H9 (cell line): ENCODE results near the gene HAPLN1. TPM values are rescaled to one million over a fixed set of nuclear protein-coding genes. Genes with fewer than 3 reads are reported as not detected.

Source experiments
- DNase-seq: peaks from one replicate; pipeline ENCODE4 v3.0.0-alpha.2; 2017
- H2AFZ ChIP-seq: one replicate; pipeline ENCODE4 v1.6.1; 2013; ENCODE audit warnings: mild to moderate bottlenecking, low read length, control low read depth, moderate library complexity
- H2AK5ac ChIP-seq: 2 replicates; pipeline ENCODE4 v1.6.1; 2013; ENCODE audit warnings: low read length, control low read depth, mixed read lengths; ENCODE audit not compliant: insufficient read length
- H2BK120ac ChIP-seq: one replicate; pipeline ENCODE4 v1.6.1; 2013; ENCODE audit warnings: low read depth, mild to moderate bottlenecking, low read length, control low read depth, inconsistent platforms; ENCODE audit not compliant: poor library complexity, severe bottlenecking
- H2BK12ac ChIP-seq: 2 replicates; pipeline ENCODE4 v1.6.1; 2013; ENCODE audit warnings: low read length, control low read depth, mixed read lengths, low read depth; ENCODE audit not compliant: insufficient read length
- H2BK15ac ChIP-seq: 2 replicates; pipeline ENCODE4 v1.6.1; 2013; ENCODE audit warnings: low read depth, low read length, control low read depth
- H2BK20ac ChIP-seq: one replicate; pipeline ENCODE4 v1.6.1; 2013; ENCODE audit warnings: low read depth, mild to moderate bottlenecking, low read length, control low read depth, inconsistent platforms; ENCODE audit not compliant: poor library complexity, severe bottlenecking
- H2BK5ac ChIP-seq: 2 replicates; pipeline ENCODE4 v1.6.1; 2013; ENCODE audit warnings: low read length, control low read depth, mixed read lengths; ENCODE audit not compliant: insufficient read length
- H3K14ac ChIP-seq: 2 replicates; pipeline ENCODE4 v1.6.1; 2013; ENCODE audit warnings: low read length, control low read depth; ENCODE audit not compliant: insufficient read depth
- H3K18ac ChIP-seq: 2 replicates; pipeline ENCODE4 v1.6.1; 2013; ENCODE audit warnings: low read depth, mild to moderate bottlenecking, mixed read lengths, low read length, control low read depth; ENCODE audit not compliant: insufficient read length
- H3K23ac ChIP-seq: 2 replicates; pipeline ENCODE4 v1.6.1; 2013; ENCODE audit warnings: low read length, control low read depth, mixed read lengths, low read depth; ENCODE audit not compliant: insufficient read length
- H3K23me2 ChIP-seq: 2 replicates; pipeline ENCODE4 v1.6.1; 2013; ENCODE audit warnings: low read depth, mild to moderate bottlenecking, mixed read lengths, low read length, control low read depth; ENCODE audit not compliant: insufficient read length, poor library complexity, severe bottlenecking
- H3K27ac ChIP-seq: 2 replicates; pipeline ENCODE4 v1.5.1; 2013; ENCODE audit warnings: low read length, control low read depth, mixed read lengths, low read depth; ENCODE audit not compliant: insufficient read length
- H3K27me3 ChIP-seq: 2 replicates; pipeline ENCODE4 v1.6.1; 2013; ENCODE audit warnings: low read length, control low read depth, inconsistent platforms; ENCODE audit not compliant: insufficient read depth
- H3K4ac ChIP-seq: 2 replicates; pipeline ENCODE4 v1.6.1; 2013; ENCODE audit warnings: low read depth, mild to moderate bottlenecking, control low read depth, inconsistent platforms, low read length, moderate library complexity
- H3K4me1 ChIP-seq: 2 replicates; pipeline ENCODE4 v1.6.1; 2013; ENCODE audit warnings: low read length, control low read depth, inconsistent platforms; ENCODE audit not compliant: insufficient read depth
- H3K4me2 ChIP-seq: 2 replicates; pipeline ENCODE4 v1.6.1; 2013; ENCODE audit warnings: low read length, control low read depth, mixed read lengths; ENCODE audit not compliant: insufficient read length, insufficient read depth
- H3K56ac ChIP-seq: 2 replicates; pipeline ENCODE4 v1.6.1; 2013; ENCODE audit warnings: low read depth, mild to moderate bottlenecking, mixed read lengths, low read length, control low read depth; ENCODE audit not compliant: insufficient read length
- H3K79me1 ChIP-seq: 2 replicates; pipeline ENCODE4 v1.6.1; 2013; ENCODE audit warnings: low read depth, mild to moderate bottlenecking, moderate library complexity, low read length, control low read depth, inconsistent platforms; ENCODE audit not compliant: insufficient read depth, poor library complexity, severe bottlenecking
- H3K79me2 ChIP-seq: 2 replicates; pipeline ENCODE4 v1.6.1; 2013; ENCODE audit warnings: low read length, control low read depth, inconsistent platforms; ENCODE audit not compliant: insufficient read depth
- H3K9ac ChIP-seq: 2 replicates; pipeline ENCODE4 v1.6.1; 2013; ENCODE audit warnings: low read length, control low read depth, mixed read lengths; ENCODE audit not compliant: insufficient read length; ENCODE audit errors: extremely low read depth
- H3K9me3 ChIP-seq: one replicate; pipeline ENCODE4 v1.6.1; 2013; ENCODE audit warnings: low read depth, low read length, inconsistent platforms; ENCODE audit not compliant: control insufficient read depth
- H3T11ph ChIP-seq: one replicate; pipeline ENCODE4 v1.6.1; 2013; ENCODE audit warnings: mild to moderate bottlenecking, low read length, control low read depth, inconsistent platforms
- H4K20me1 ChIP-seq: one replicate; pipeline ENCODE4 v1.6.1; 2013; ENCODE audit not compliant: control insufficient read depth, insufficient read length, insufficient read depth
- H4K5ac ChIP-seq: 2 replicates; pipeline ENCODE4 v1.6.1; 2013; ENCODE audit warnings: low read depth, mild to moderate bottlenecking, mixed read lengths, low read length, control low read depth; ENCODE audit not compliant: insufficient read length
- H4K8ac ChIP-seq: replicated peaks from 2 replicates; pipeline ENCODE4 v1.6.1; 2013; ENCODE audit warnings: low read length, control low read depth, mixed read lengths, low read depth; ENCODE audit not compliant: insufficient read length
- H4K91ac ChIP-seq: 2 replicates; pipeline ENCODE4 v1.6.1; 2013; ENCODE audit warnings: low read depth, mild to moderate bottlenecking, moderate library complexity, mixed read lengths, low read length, control low read depth; ENCODE audit not compliant: insufficient read length
- H3K27ac Mint-ChIP-seq, 3 experiments: 2 replicates in 2 of 3; 3 replicates in 1 of 3; pipeline ENCODE4 v1.8.0; 2020 to 2021; ENCODE audit warnings: mixed read lengths in 3 of 3, mild to moderate bottlenecking in 1 of 3, moderate library complexity in 1 of 3
- H3K27me3 Mint-ChIP-seq: 2 replicates; pipeline ENCODE4 v1.8.0; 2021; ENCODE audit warnings: low read depth, mild to moderate bottlenecking, moderate library complexity, mixed read lengths
- H3K36me3 Mint-ChIP-seq, 3 experiments: 2 replicates in 2 of 3; 3 replicates in 1 of 3; pipeline ENCODE4 v1.8.0; 2020 to 2021; ENCODE audit warnings: low read depth in 3 of 3, mixed read lengths in 3 of 3; ENCODE audit not compliant: insufficient read depth in 1 of 3
- H3K4me1 Mint-ChIP-seq, 2 experiments: 2 replicates each; pipeline ENCODE4 v1.8.0; 2020; ENCODE audit warnings: mixed read lengths in 2 of 2
- H3K4me3 Mint-ChIP-seq, 2 experiments: 2 replicates in 1 of 2; 3 replicates in 1 of 2; pipeline ENCODE4 v1.8.0; 2020 to 2021; ENCODE audit warnings: mild to moderate bottlenecking in 2 of 2, mixed read lengths in 2 of 2, moderate library complexity in 1 of 2
- H3K9me3 Mint-ChIP-seq, 2 experiments: 2 replicates in 1 of 2; 3 replicates in 1 of 2; pipeline ENCODE4 v1.8.0; 2020; ENCODE audit warnings: mild to moderate bottlenecking in 2 of 2, mixed read lengths in 2 of 2, moderate library complexity in 1 of 2
- CTCF ChIP-seq: fragments of 200-600 bp; sonication (generic); conservative IDR thresholded peaks from 3 replicates; pipeline ENCODE4 v1.8.0; 2021; ENCODE audit warnings: antibody characterized with exemption, mild to moderate bottlenecking
- WGBS: extraction: QIAGEN DNeasy Blood & Tissue Kit; methylation state at CpG from one replicate; pipeline ENCODE4 v1.1.7; 2013; ENCODE audit warnings: missing lambda C conversion rate, low lambda C conversion rate, mixed read lengths; ENCODE audit not compliant: insufficient read length; ENCODE audit errors: extremely low coverage; 5-methylcytosine and 5-hydroxymethylcytosine counted together
- total RNA-seq: library from RNA; stranded (reverse); gene quantifications from 2 replicates; pipeline ENCODE4 v1.2.1, GENCODE V29; 2021

HAPLN1 gene
- total RNA-seq, 1 experiment from 2014 or later, result 0.22 TPM

- no peak overlapping the region for H3K9ac ChIP-seq
- H3K4me1 ChIP-seq, result no peaks in the 10 kb centered on the region; the same call in 1 of the 2 replicates
- H3K27me3 ChIP-seq, result no peaks in the 10 kb centered on the region
- Mint-ChIP-seq H3K27ac (no peak overlapping the region), H3K9me3 (no peaks in the 10 kb centered on the region; a peak in 2 of 5 replicates), H3K4me1 (peaks cover 10 to 13% of the 10 kb centered on the region in 2 experiments), H3K36me3 (no peaks in the 10 kb centered on the region; a peak in 1 of 7 replicates), H3K27me3 (no peaks in the 10 kb centered on the region), H3K4me3 (no peak overlapping the region)
- TF ChIP-seq CTCF, result no peak
- WGBS, result no CpG with 5 or more reads among the region's 2 CpGs
- H3K14ac ChIP-seq, result no peak overlapping the region
- no peak overlapping the region for H3K4ac ChIP-seq
- H2BK120ac ChIP-seq, result no peak overlapping the region
- DNase-seq, result no peak
- H3K56ac ChIP-seq, result no peak overlapping the region
- no peak overlapping the region for H2BK20ac ChIP-seq
- no peak overlapping the region for H4K8ac ChIP-seq
- no peak overlapping the region for H3K18ac ChIP-seq
- H3K23me2 ChIP-seq, result no peaks in the 10 kb centered on the region
- no peak overlapping the region for H2BK15ac ChIP-seq
- H4K20me1 ChIP-seq, result no peaks in the 10 kb centered on the region
- H2BK5ac ChIP-seq, result no peak overlapping the region
- H2AK5ac ChIP-seq, result no peak overlapping the region
- no peaks in the 10 kb centered on the region for H3K79me1 ChIP-seq
- no peak overlapping the region for H4K5ac ChIP-seq
- H3K27ac ChIP-seq, result no peak overlapping the region
- no peak overlapping the region for H2AFZ ChIP-seq
- no peaks in the 10 kb centered on the region for H3K79me2 ChIP-seq
- H4K91ac ChIP-seq, result no peak overlapping the region
- H3K9me3 ChIP-seq, result no peaks in the 10 kb centered on the region
- H3K23ac ChIP-seq, result no peak overlapping the region
- no peak overlapping the region for H3T11ph ChIP-seq
- H2BK12ac ChIP-seq, result no peak overlapping the region
- H3K4me2 ChIP-seq, result no peak overlapping the region
These were observed 87.4 kb downstream of the HAPLN1 start for GRCh38 chr5:83633285-83633684.
